HG03139 (cell line): ENCODE measurements around the gene EDC4.
A peak's percentile ranks its signal among the peaks of the same experiment; 100 is the strongest.

Source experiments
- ATAC-seq: cut with Tn5 transposase; IDR thresholded peaks from one replicate; pipeline ENCODE4 v1.9.1; 2021; ENCODE audit not compliant: unreplicated experiment

Gene EDC4

GRCh38 chr16:67873435-67874370, 851 bp downstream of the EDC4 start:
- no peak for ATAC-seq

- no peak for ATAC-seq
Measured at GRCh38 chr16:67874372-67874771, 1.5 kb downstream of the EDC4 start.

GRCh38 chr16:67877064-67877463, 4.2 kb downstream of the EDC4 start:
- ATAC-seq = no peak

- ATAC-seq = no peak
Measured at GRCh38 chr16:67878232-67878631, 5.4 kb downstream of the EDC4 start.

- no peak for ATAC-seq
Measured at GRCh38 chr16:67878846-67879245, 6.0 kb downstream of the EDC4 start.

GRCh38 chr16:67879462-67879861, 6.6 kb downstream of the EDC4 start:
- no peak for ATAC-seq

GRCh38 chr16:67879936-67880335, 7.1 kb downstream of the EDC4 start:
- ATAC-seq = no peak

- ATAC-seq = no peak
Measured at GRCh38 chr16:67880584-67880983, 7.7 kb downstream of the EDC4 start.

GRCh38 chr16:67881621-67882161, 8.8 kb downstream of the EDC4 start:
- ATAC-seq = no peak

GRCh38 chr16:67882374-67883145, 9.7 kb downstream of the EDC4 start:
- ATAC-seq = no peak

GRCh38 chr16:67883146-67883871, 10.5 kb downstream of the EDC4 start:
- ATAC-seq = no peak

GRCh38 chr16:67883872-67884261, 11.0 kb downstream of the EDC4 start:
- ATAC-seq = no peak

- ATAC-seq = no peak
Measured at GRCh38 chr16:67884684-67885083, 11.8 kb downstream of the EDC4 start, which contains the start of gene NRN1L. Gene NRN1L, plus strand, starts transcription at chr16:67884885. Its CDS starts 19 bp downstream, at chr16:67884904.

GRCh38 chr16:67885545-67885944, 12.7 kb downstream of the EDC4 start:
- ATAC-seq = no peak

GRCh38 chr16:67885976-67886375, 13.1 kb downstream of the EDC4 start:
- ATAC-seq = no peak

- ATAC-seq = no peak
Measured at GRCh38 chr16:67886387-67886786, 13.5 kb downstream of the EDC4 start.

GRCh38 chr16:67888331-67888730, 15.5 kb downstream of the EDC4 start:
- no peak for ATAC-seq

- ATAC-seq = no peak
Measured at GRCh38 chr16:67892375-67892774, 19.5 kb downstream of the EDC4 start.

- ATAC-seq = peak; percentile 75
Measured at GRCh38 chr16:67892899-67893742, 20.3 kb downstream of the EDC4 start, which contains the start of gene PSKH1. Gene PSKH1, plus strand, starts transcription at chr16:67893254. Its CDS starts 15,496 bp downstream, at chr16:67908750.
